Body of pancreas (tissue), 4 donors: ENCODE data around the gene RBM7. TPM values are rescaled to one million over a fixed set of nuclear protein-coding genes. Genes with fewer than 3 reads are reported as not detected.

Experiments
- ATAC-seq: fragments of 150-250 bp; one replicate; pipeline ENCODE4 v1.9.1; 2016
- DNase-seq, 4 donors: peaks; one replicate each; pipeline ENCODE4 v3.0.0-alpha.2; 2019
- H3K27ac ChIP-seq, 4 donors: fragments of 200-600 bp; sonication (generic); 1 replicate in 3 of 4; 2 replicates in 1 of 4; pipeline versions ENCODE4 v1.5.1 to v1.6.1; 2016 to 2019; ENCODE audit warnings: mild to moderate bottlenecking in 1 of 4, mixed read lengths in 1 of 4, moderate library complexity in 1 of 4
- H3K27me3 ChIP-seq, 2 donors: fragments of 200-600 bp; sonication (generic); one replicate each; pipeline ENCODE4 v1.6.0; 2016; ENCODE audit warnings: mild to moderate bottlenecking in 1 of 2
- H3K36me3 ChIP-seq, 2 donors: fragments of 200-600 bp; sonication (generic); replicated peaks in 1 of 2; 2 replicates each; pipeline ENCODE4 v1.5.1; 2016; ENCODE audit warnings: low read depth in 2 of 2; ENCODE audit not compliant: insufficient read depth in 1 of 2
- H3K4me1 ChIP-seq: fragments of 200-600 bp; sonication (generic); one replicate; pipeline ENCODE4 v1.6.0; 2016
- H3K4me3 ChIP-seq, 2 donors: fragments of 200-600 bp; sonication (generic); 1 replicate in 1 of 2; 2 replicates in 1 of 2; pipeline ENCODE4 v1.5.1; 2016 to 2019
- H3K9me3 ChIP-seq, 3 donors: fragments of 200-600 bp; sonication (generic); 1 replicate in 2 of 3; 2 replicates in 1 of 3; pipeline ENCODE4 v1.5.1; 2016
- CTCF ChIP-seq, 7 experiments: fragments of 450-650 bp in 4 of 7; fragments of 200-600 bp in 3 of 7; sonication (generic) in 3 of 7; IDR thresholded peaks; one replicate each; pipeline ENCODE4 v1.5.1; 2016 to 2019; ENCODE audit warnings: antibody characterized with exemption in 7 of 7
- POLR2A ChIP-seq, 3 donors: fragments of 450-650 bp; IDR thresholded peaks; one replicate each; pipeline ENCODE4 v1.6.1; 2016; ENCODE audit warnings: antibody characterized with exemption in 3 of 3, mild to moderate bottlenecking in 2 of 3
- WGBS, 2 donors: methylation state at CpG; one replicate each; pipeline ENCODE4 v1.1.5; 2017; 5-methylcytosine and 5-hydroxymethylcytosine counted together
- intact Hi-C: fragments of 100-400 bp; cut with DNase I; formaldehyde crosslinking; loops from one replicate; pipeline ENCODE4 v1.15.1; 2023
- total RNA-seq, 2 donors: library from RNA; depleted of rRNA; stranded (reverse); fragments of >200 nt; gene quantifications; one replicate each; pipeline ENCODE4 v1.1.0, GENCODE V29; 2016

RBM7 gene
- total RNA-seq, 2 donors from 2014 or later, result 7.6 to 9.6 TPM

- intact Hi-C loops, result no loop called here
- TF ChIP-seq CTCF (IDR thresholded peaks at IDR 0.05), result no peak
- TF ChIP-seq POLR2A (IDR thresholded peaks at IDR 0.05), result no peak
- ATAC-seq, result no peak
- Histone ChIP-seq H3K36me3 (no peaks in the 10 kb centered on the region), H3K27ac (no peak overlapping the region), H3K4me1 (no peaks in the 10 kb centered on the region), H3K4me3 (no peak overlapping the region), H3K27me3 (no peaks in the 10 kb centered on the region), H3K9me3 (no peaks in the 10 kb centered on the region)
- no peak for DNase-seq
- WGBS, 2 donors, result 68 to 75% methylated on average over 3 of the region's 3 CpGs
Observed at GRCh38 chr11:114432893-114433292, 32.4 kb downstream of the RBM7 start.

- WGBS, 2 donors, result 38 to 61% methylated on average over 4 of the region's 4 CpGs
- Histone ChIP-seq H3K4me1 (peaks cover 1% of the 10 kb centered on the region), H3K27me3 (no peaks in the 10 kb centered on the region), H3K27ac (no peak overlapping the region), H3K36me3 (no peaks in the 10 kb centered on the region), H3K9me3 (no peaks in the 10 kb centered on the region), H3K4me3 (no peak overlapping the region)
- TF ChIP-seq CTCF (IDR thresholded peaks at IDR 0.05) (no peak), POLR2A (IDR thresholded peaks at IDR 0.05) (no peak)
- ATAC-seq (no peak), DNase-seq (no peak)
- intact Hi-C loops, result no loop called here
Observed at GRCh38 chr11:114433376-114433775, 32.9 kb downstream of the RBM7 start.

GRCh38 chr11:114438303-114438702 is 37.8 kb downstream of the RBM7 start:
- TF ChIP-seq POLR2A (IDR thresholded peaks at IDR 0.05) (no peak), CTCF (IDR thresholded peaks at IDR 0.05) (no peak)
- intact Hi-C loops, result no loop called here
- H3K36me3 ChIP-seq, result no peaks in the 10 kb centered on the region
- H3K27me3 ChIP-seq, result no peaks in the 10 kb centered on the region
- WGBS, 2 donors, result 64 to 69% methylated on average over 6 of the region's 6 CpGs
- DNase-seq (no peak), ATAC-seq (no peak)
- H3K27ac ChIP-seq, result no peak overlapping the region
- H3K9me3 ChIP-seq, result no peaks in the 10 kb centered on the region
- H3K4me3 ChIP-seq, result no peak overlapping the region
- peaks cover 29% of the 10 kb centered on the region for H3K4me1 ChIP-seq

GRCh38 chr11:114439229-114440120 is 39.0 kb downstream of the RBM7 start, which contains the start of gene REXO2:
Gene REXO2, plus strand, starts transcription at chr11:114439467. Its CDS starts 62 bp downstream, at chr11:114439529.
- H3K4me3 ChIP-seq, result peak within 1 kb of the TSS; percentile 74 to 80
- peak; percentile 95 to 97 (median 96) for DNase-seq
- peak; percentile 71 to 85 (median 84) for TF ChIP-seq POLR2A (IDR thresholded peaks at IDR 0.05)
- TF ChIP-seq CTCF (IDR thresholded peaks at IDR 0.05), result peak in 4 of 7 experiments; percentile 11 to 47 (median 37)
- no peaks in the 10 kb centered on the region for H3K27me3 ChIP-seq
- ATAC-seq, result peak; percentile 98
- no peaks in the 10 kb centered on the region for H3K36me3 ChIP-seq
- peak within 1 kb of the TSS; percentile 65 to 76 (median 74) for H3K27ac ChIP-seq
- peaks cover 29% of the 10 kb centered on the region for H3K4me1 ChIP-seq
- WGBS, 2 donors, result 1 to 2% methylated on average over 13 to 63 of the region's 64 CpGs
- intact Hi-C loops, result no loop called here
- H3K9me3 ChIP-seq, result no peaks in the 10 kb centered on the region
